ENCODE results near the gene LRIG2.
"Not testable (repeated sequence)": the region's sequence is repeated elsewhere in the genome, so short reads cannot be mapped to it uniquely, and the experiment has no call there.

Gene LRIG2

GRCh38 chr1:113046569-113046968, 26.4 kb upstream of the LRIG2 start:
- no peak for DNase-seq (ENCODE audit: low read depth)
- no peak overlapping the region for H3K4me3 ChIP-seq (ENCODE audit: control insufficient read depth, low read depth, low read length)
- TF ChIP-seq, protein P1, sequence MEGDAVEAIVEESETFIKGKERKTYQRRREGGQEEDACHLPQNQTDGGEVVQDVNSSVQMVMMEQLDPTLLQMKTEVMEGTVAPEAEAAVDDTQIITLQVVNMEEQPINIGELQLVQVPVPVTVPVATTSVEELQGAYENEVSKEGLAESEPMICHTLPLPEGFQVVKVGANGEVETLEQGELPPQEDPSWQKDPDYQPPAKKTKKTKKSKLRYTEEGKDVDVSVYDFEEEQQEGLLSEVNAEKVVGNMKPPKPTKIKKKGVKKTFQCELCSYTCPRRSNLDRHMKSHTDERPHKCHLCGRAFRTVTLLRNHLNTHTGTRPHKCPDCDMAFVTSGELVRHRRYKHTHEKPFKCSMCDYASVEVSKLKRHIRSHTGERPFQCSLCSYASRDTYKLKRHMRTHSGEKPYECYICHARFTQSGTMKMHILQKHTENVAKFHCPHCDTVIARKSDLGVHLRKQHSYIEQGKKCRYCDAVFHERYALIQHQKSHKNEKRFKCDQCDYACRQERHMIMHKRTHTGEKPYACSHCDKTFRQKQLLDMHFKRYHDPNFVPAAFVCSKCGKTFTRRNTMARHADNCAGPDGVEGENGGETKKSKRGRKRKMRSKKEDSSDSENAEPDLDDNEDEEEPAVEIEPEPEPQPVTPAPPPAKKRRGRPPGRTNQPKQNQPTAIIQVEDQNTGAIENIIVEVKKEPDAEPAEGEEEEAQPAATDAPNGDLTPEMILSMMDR (conservative IDR thresholded peaks at IDR 0.05; ENCODE audit: control insufficient read depth, insufficient read depth, low read depth, low read length), result no peak

- H3K4me3 ChIP-seq (ENCODE audit: control insufficient read depth, low read depth, low read length), result no peak overlapping the region
- DNase-seq (ENCODE audit: low read depth), result no peak
- TF ChIP-seq, protein P1 (conservative IDR thresholded peaks at IDR 0.05; ENCODE audit: control insufficient read depth, insufficient read depth, low read depth, low read length), result no peak
These were observed 24.9 kb upstream of the LRIG2 start for GRCh38 chr1:113048064-113048463.

- no peak for DNase-seq (ENCODE audit: low read depth)
- H3K4me3 ChIP-seq (ENCODE audit: control insufficient read depth, low read depth, low read length), result no peak overlapping the region
- TF ChIP-seq, protein P1 (conservative IDR thresholded peaks at IDR 0.05; ENCODE audit: control insufficient read depth, insufficient read depth, low read depth, low read length), result no peak
These were observed 19.5 kb upstream of the LRIG2 start for GRCh38 chr1:113053344-113054126.

DNA sequence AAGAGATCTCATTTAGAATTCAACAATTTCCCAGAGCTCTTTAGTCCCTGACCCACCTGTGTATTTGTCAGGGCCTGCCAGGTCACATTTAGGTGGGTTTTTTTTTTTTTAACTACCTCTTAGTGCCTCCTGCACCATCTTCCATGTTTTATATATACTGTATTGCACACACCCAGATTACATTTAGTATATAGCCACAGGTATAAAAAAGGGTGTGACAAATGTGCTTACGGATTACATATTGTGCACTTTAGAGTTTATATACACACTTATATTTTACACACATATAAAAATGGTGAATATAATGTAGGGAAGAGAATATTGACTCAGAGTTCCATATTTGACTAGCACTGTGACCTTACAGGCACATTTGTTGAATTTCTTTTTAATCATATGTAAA, 17.4 kb upstream of the LRIG2 start:
- TF ChIP-seq, protein P1 (conservative IDR thresholded peaks at IDR 0.05; ENCODE audit: control insufficient read depth, insufficient read depth, low read depth, low read length), result no peak
- no peak overlapping the region for H3K4me3 ChIP-seq (ENCODE audit: control insufficient read depth, low read depth, low read length)
- DNase-seq (ENCODE audit: low read depth), result no peak

- TF ChIP-seq, protein P1 (conservative IDR thresholded peaks at IDR 0.05; ENCODE audit: control insufficient read depth, insufficient read depth, low read depth, low read length), result no peak
- no peak overlapping the region for H3K4me3 ChIP-seq (ENCODE audit: control insufficient read depth, low read depth, low read length)
- DNase-seq (ENCODE audit: low read depth), result no peak
These were observed 16.0 kb upstream of the LRIG2 start for GRCh38 chr1:113057006-113057405.

- no peak overlapping the region for H3K4me3 ChIP-seq (ENCODE audit: control insufficient read depth, low read depth, low read length)
- no peak for DNase-seq (ENCODE audit: low read depth)
These were observed 13.9 kb upstream of the LRIG2 start for GRCh38 chr1:113058941-113059706.

GRCh38 chr1:113063456-113063855, 9.5 kb upstream of the LRIG2 start:
- not testable (repeated sequence) for DNase-seq (ENCODE audit: low read depth); H3K4me3 ChIP-seq (ENCODE audit: control insufficient read depth, low read depth, low read length)

More at GRCh38 chr1:113058941-113059706, 13.9 kb upstream of the LRIG2 start:
- TF ChIP-seq, protein P1 (conservative IDR thresholded peaks at IDR 0.05; ENCODE audit: control insufficient read depth, insufficient read depth, low read depth, low read length), result no peak

Data from fibroblast of mammary gland (primary cell).